Left lung (tissue), 10 donors: ENCODE data around the gene SLC35F2. TPM values are rescaled to one million over a fixed set of nuclear protein-coding genes. Genes with fewer than 3 reads are reported as not detected.

ENCODE experiments used
- ATAC-seq: fragments of 200-7000 bp; cut with Tn5 transposase; one replicate; pipeline ENCODE4 v1.9.1; 2020; ENCODE audit warnings: moderate library complexity
- DNase-seq, 4 donors: peaks; one replicate each; pipeline ENCODE4 v3.0.0-alpha.2; 2013 to 2020
- H3K27ac ChIP-seq, 2 donors: fragments of 200-600 bp; sonication (generic) in 1 of 2; one replicate each; pipeline versions ENCODE4 v1.5.0 to v1.8.0; 2020 to 2021
- H3K27me3 ChIP-seq, 2 donors: fragments of 200-600 bp; sonication (generic) in 1 of 2; one replicate each; pipeline versions ENCODE4 v1.5.0 to v1.8.0; 2020 to 2021
- H3K36me3 ChIP-seq, 2 donors: fragments of 200-600 bp; sonication (generic) in 1 of 2; one replicate each; pipeline versions ENCODE4 v1.5.0 to v1.8.0; 2020 to 2021
- H3K4me1 ChIP-seq, 2 donors: fragments of 200-600 bp; one replicate each; pipeline ENCODE4 v1.8.0; 2021
- H3K4me3 ChIP-seq, 2 donors: fragments of 200-600 bp; sonication (generic) in 1 of 2; one replicate each; pipeline versions ENCODE4 v1.5.0 to v1.8.0; 2020 to 2021; ENCODE audit warnings: mild to moderate bottlenecking in 1 of 2
- H3K9me3 ChIP-seq, 2 donors: fragments of 200-600 bp; sonication (generic) in 1 of 2; one replicate each; pipeline versions ENCODE4 v1.5.0 to v1.8.0; 2020 to 2021
- CTCF ChIP-seq, 2 donors: fragments of 200-600 bp; sonication (generic) in 1 of 2; IDR thresholded peaks; one replicate each; pipeline versions ENCODE4 v1.5.0 to v1.8.0; 2021; ENCODE audit warnings: antibody characterized with exemption in 2 of 2
- intact Hi-C, 2 donors: fragments of 100-400 bp; cut with DNase I; formaldehyde crosslinking; loops; one replicate each; pipeline versions ENCODE4 v1.11.2 to v1.14.2; 2022
- polyA plus RNA-seq, 6 donors: library from polyadenylated mRNA; unstranded; fragments of 120-200 nt; gene quantifications; one replicate each; pipeline ENCODE4 v1.2.1, GENCODE V29; 2013; ENCODE audit not compliant: insufficient read length in 6 of 6
- total RNA-seq, 2 donors: library from RNA; stranded (reverse); fragmentation: NEBNext Ultra II Directional; extraction: Animal tissue kit (Norgen Biotek cat#: 25700); gene quantifications; one replicate each; pipeline ENCODE4 v1.2.1, GENCODE V29; 2021
- donor health status: DM: no; HTN: yes; CAD: no.
- donor health status: DM: no; HTN: no; CAD: no.

SLC35F2 gene
- total and polyA plus RNA-seq, 8 donors: 7.0 to 38.6 (median 27.9) TPM

GRCh38 chr11:107859459-107860239 lies 1.1 kb upstream of the SLC35F2 start:
- Histone ChIP-seq H3K27me3 (peaks cover 0 to 13% of the 10 kb centered on the region in 2 donors), H3K4me1 (peaks cover 3 to 24% of the 10 kb centered on the region in 2 donors), H3K27ac (peak overlapping the region; percentile 70 to 74), H3K36me3 (no peaks in the 10 kb centered on the region), H3K9me3 (no peaks in the 10 kb centered on the region), H3K4me3 (peak overlapping the region; percentile 68 to 69)
- ATAC-seq: peak; percentile 49
- DNase-seq: peak in 3 of 4 donors; percentile 22 to 84 (median 49)
- no peak for TF ChIP-seq CTCF (IDR thresholded peaks at IDR 0.05)
- intact Hi-C loops: no loop called here

GRCh38 chr11:107857550-107858216 lies 904 bp downstream of the SLC35F2 start:
- ATAC-seq: no peak
- TF ChIP-seq CTCF (IDR thresholded peaks at IDR 0.05): no peak
- intact Hi-C loops: no loop called here
- Histone ChIP-seq H3K4me1 (peaks cover 3 to 24% of the 10 kb centered on the region in 2 donors), H3K27ac (peak overlapping the region; percentile 70 to 74), H3K9me3 (no peaks in the 10 kb centered on the region), H3K36me3 (no peaks in the 10 kb centered on the region), H3K4me3 (peak overlapping the region; percentile 68 to 69), H3K27me3 (peaks cover 0 to 13% of the 10 kb centered on the region in 2 donors)
- DNase-seq: no peak

GRCh38 chr11:107856981-107857517 lies 1.5 kb downstream of the SLC35F2 start:
- Histone ChIP-seq H3K4me3 (peak overlapping the region in 1 of 2 donors; percentile 69), H3K27ac (peak overlapping the region in 1 of 2 donors; percentile 18), H3K9me3 (no peaks in the 10 kb centered on the region), H3K36me3 (no peaks in the 10 kb centered on the region), H3K27me3 (peaks cover 0 to 13% of the 10 kb centered on the region in 2 donors), H3K4me1 (peaks cover 3 to 24% of the 10 kb centered on the region in 2 donors)
- intact Hi-C loops: no loop called here
- TF ChIP-seq CTCF (IDR thresholded peaks at IDR 0.05): no peak
- ATAC-seq (no peak), DNase-seq (no peak)

- no peak for TF ChIP-seq CTCF (IDR thresholded peaks at IDR 0.05)
- Histone ChIP-seq H3K4me1 (peaks cover 3 to 24% of the 10 kb centered on the region in 2 donors), H3K27me3 (peaks cover 0 to 13% of the 10 kb centered on the region in 2 donors), H3K27ac (no peak overlapping the region), H3K4me3 (no peak overlapping the region), H3K36me3 (no peaks in the 10 kb centered on the region), H3K9me3 (no peaks in the 10 kb centered on the region)
- intact Hi-C loops: no loop called here
- ATAC-seq: no peak
- no peak for DNase-seq
These were observed 2.2 kb downstream of the SLC35F2 start for GRCh38 chr11:107856180-107856980.
